HG02885 (cell line): ENCODE results near the gene CFAP46.
"Not testable (repeated sequence)": the region's sequence is repeated elsewhere in the genome, so short reads cannot be mapped to it uniquely, and the experiment has no call there.

Source experiments
- ATAC-seq: cut with Tn5 transposase; IDR thresholded peaks from one replicate; pipeline ENCODE4 v1.9.1; 2021; ENCODE audit warnings: mild to moderate bottlenecking; ENCODE audit not compliant: unreplicated experiment, poor library complexity

The CFAP46 gene

DNA sequence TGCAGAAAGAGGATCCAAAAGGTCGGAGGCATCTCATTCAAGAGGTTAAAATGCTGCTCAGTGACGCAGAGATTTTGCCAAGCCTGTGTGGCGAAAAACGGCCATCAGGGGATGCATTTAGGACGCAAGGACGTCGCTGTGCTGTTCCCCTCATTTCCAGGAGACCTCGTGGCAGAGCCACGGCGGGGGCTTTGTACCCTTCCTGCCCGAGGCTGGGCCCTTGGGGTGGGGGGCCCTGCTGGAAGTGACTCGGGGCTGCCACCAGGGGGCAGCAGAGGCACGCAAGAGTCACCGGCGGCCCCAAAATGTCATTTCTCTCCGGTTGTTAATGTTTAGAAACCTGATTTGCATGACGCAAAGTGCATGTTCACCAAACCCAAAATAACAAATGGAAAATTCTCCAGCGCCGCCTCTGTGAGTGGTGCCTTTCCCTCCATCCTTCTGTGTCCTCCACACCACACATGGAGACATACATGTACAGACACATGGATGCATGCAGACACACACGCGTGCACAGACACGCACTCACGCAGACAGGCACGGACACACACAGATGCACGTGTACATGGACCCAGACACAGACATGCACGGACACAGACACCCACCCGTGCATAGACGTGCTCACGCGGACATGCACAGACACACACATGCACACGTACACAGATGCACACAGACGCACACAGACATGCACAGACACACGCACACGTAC, 105.4 kb downstream of the CFAP46 start:
- ATAC-seq, result no peak

DNA sequence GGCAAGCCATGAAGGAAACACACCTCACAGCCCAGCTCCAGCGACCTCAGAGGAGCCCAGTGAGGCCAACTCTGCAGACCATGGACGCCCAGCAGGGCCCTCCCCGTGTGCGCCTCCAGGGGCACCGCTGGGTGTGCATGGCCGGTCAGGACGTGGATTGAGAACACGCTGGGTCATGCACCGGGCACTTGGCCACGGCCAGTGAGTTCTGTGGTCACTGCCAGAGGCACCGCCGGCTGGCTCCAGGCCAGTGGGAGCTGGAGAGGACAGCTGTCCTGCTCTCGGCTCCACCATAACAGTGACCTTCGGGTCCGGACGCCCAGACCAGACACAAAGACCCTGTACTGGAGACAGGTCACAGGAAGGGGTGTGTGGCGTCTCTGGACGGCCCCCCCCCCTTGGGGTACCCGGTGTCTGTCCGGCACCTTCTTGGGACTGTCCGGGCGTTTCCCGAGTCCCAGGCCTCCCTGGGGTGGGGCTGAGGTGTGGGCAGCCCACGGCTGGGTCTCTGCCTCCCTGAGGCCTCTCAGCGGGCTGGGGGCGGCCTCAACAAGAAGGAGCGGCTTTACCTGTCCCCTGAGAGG, 106.0 kb downstream of the CFAP46 start:
- ATAC-seq, result no peak

- no peak for ATAC-seq
Measured at GRCh38 chr10:132835848-132836233, 106.5 kb downstream of the CFAP46 start.

DNA sequence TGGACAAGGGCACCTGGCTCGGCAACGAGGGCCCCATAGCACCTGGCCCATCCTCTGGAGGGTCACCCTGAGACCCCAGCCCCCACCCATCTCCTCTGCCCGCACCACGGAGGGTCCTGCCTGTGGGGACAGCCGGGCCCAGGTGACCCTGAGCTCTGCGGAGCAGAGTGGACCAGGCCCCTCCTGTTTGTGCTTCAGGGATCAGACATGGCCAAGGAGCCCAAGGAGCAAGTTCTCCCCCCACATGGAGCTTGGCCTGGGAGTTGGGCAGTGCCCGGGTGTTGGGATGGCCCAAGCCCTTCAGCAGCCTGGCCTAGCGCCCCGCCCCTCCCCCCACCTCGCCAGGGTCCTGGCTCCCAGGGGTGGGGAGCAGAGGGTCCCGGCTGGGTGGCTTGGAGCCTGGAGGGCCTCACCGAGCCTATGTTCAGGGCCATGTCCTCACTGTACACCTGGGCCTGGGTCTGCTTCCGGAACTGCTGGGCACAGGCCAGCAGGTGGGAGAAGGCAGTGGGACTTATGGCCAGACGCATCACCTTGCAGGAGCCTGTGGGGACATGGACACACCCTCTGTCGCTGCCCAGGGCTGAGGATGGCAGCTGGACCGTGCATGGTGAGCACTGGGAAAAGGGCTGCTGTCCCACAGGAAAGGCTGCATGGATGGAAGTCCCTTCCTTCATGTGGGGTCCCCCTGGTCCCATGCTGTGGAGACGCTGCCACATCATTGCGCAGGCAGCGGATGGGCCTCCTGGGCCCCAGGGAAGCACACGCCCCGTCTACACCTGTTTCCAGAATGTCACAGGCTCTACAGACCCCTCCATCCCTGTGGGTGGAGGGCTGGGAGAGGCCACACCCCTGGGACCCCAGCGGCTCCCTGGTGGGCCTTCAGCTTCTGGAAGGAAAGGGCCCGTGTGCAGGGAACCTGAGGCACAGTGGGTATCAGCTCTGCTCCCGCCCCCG, 107.2 kb downstream of the CFAP46 start:
- ATAC-seq, result no peak

GRCh38 chr10:132834311-132834761, 108.0 kb downstream of the CFAP46 start:
- ATAC-seq, result no peak

DNA sequence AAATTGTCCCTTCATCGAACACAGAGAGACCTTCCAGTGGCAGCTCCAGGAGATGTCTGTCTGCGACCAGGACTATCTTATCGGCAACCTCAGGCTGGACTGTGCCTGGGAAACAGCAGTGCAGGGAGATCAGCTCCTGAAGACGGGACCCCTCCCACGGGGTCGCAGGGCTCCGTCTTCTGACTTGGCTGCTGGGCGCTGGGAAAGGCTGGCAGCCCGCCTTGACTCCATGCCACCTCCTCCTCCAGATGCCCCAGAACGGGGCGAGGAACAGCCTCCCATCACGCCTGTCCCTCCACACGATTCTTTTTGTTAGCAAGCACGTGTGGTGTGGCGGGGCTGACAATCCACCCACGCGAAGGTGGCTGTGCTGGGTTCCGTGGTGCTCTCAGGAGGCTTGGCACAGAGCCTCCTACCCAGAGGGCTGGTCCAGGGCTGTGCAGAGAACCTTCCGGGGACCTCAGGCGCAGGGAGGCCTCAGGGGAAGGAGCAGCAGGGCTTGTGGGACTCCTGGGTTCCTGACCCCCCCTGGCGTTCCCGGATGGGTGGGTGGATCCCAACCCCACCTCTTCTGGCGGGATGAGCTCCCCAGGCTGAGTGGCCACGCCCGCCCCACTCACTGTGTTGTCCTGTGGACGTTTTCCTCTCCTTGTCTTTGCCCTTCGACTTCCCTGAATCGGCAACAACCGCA, 108.8 kb downstream of the CFAP46 start:
- no peak for ATAC-seq

- no peak for ATAC-seq
Measured at GRCh38 chr10:132832186-132832969, 110.0 kb downstream of the CFAP46 start.

GRCh38 chr10:132829403-132829802, 113.0 kb downstream of the CFAP46 start:
- ATAC-seq, result no peak

GRCh38 chr10:132828681-132829080, 113.7 kb downstream of the CFAP46 start:
- ATAC-seq, result no peak

- ATAC-seq, result no peak
Measured at GRCh38 chr10:132827861-132828539, 114.4 kb downstream of the CFAP46 start.

- no peak for ATAC-seq
Measured at GRCh38 chr10:132827423-132827789, 115.0 kb downstream of the CFAP46 start.

- ATAC-seq, result no peak
Measured at GRCh38 chr10:132826524-132827422, 115.6 kb downstream of the CFAP46 start.

- ATAC-seq, result not testable (repeated sequence)
Measured at GRCh38 chr10:132825783-132826523, 116.4 kb downstream of the CFAP46 start.

DNA sequence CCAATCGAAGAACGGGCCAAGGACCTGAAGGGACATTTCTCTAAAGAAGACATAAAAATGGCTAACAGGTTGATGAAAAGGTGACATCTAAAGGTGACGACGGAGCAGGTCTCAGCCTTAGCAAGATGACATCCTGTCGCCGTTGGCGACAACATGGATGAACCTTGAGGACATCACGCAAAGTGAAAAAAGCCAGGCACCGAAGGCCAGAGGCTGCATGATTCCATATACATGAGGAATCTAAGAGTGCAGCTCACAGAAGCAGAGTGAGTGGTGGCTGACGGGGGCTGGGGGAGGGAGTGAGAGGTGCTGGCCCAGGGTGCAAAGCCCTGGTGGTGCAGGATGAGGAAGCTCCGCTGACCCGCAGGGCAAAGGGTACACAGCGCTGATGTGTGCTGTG, 122.3 kb downstream of the CFAP46 start:
- no peak for ATAC-seq

GRCh38 chr10:132817701-132818211, 124.6 kb downstream of the CFAP46 start:
- ATAC-seq, result no peak

DNA sequence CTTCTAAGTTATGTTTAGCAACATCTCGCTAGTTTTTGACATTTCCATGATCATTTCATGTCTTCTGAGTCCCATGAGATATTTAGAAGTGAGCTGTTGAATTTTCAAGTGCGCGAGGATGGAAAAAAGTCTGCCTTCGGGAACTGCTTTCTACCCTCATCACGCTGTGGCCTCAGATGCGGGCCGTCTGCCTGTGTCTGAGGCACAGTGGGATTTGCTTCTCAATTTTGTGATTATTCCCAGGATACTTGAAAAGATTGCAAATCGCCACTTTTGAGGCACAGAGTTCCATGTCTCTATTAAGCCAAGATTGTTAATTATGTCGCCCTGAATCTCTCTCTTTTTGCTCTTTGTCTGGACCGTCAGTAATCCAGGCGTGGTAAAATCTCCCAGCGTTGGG, 125.7 kb downstream of the CFAP46 start:
- no peak for ATAC-seq

GRCh38 chr10:132815168-132815857, 127.1 kb downstream of the CFAP46 start:
- no peak for ATAC-seq
